HG03066 (cell line): ENCODE results near the gene GPR68.
"Not testable (repeated sequence)": the region's sequence is repeated elsewhere in the genome, so short reads cannot be mapped to it uniquely, and the experiment has no call there.

Experiments used
- ATAC-seq: cut with Tn5 transposase; IDR thresholded peaks from one replicate; pipeline ENCODE4 v1.9.1; 2021; ENCODE audit warnings: low read depth; ENCODE audit not compliant: unreplicated experiment

Gene GPR68

GRCh38 chr14:91273273-91273884, 28.9 kb upstream of the GPR68 start:
- no peak for ATAC-seq

GRCh38 chr14:91272341-91273272, 28.1 kb upstream of the GPR68 start:
- no peak for ATAC-seq

GRCh38 chr14:91271639-91272038, 27.1 kb upstream of the GPR68 start:
- ATAC-seq, result no peak

GRCh38 chr14:91270619-91271018, 26.1 kb upstream of the GPR68 start:
- ATAC-seq, result no peak

GRCh38 chr14:91270188-91270587, 25.7 kb upstream of the GPR68 start:
- ATAC-seq, result no peak

- no peak for ATAC-seq
Measured at GRCh38 chr14:91269076-91269991, 24.8 kb upstream of the GPR68 start.

- ATAC-seq, result no peak
Measured at GRCh38 chr14:91267965-91268437, 23.5 kb upstream of the GPR68 start.

- not testable (repeated sequence) for ATAC-seq
Measured at GRCh38 chr14:91266276-91266675, 21.8 kb upstream of the GPR68 start.

- no peak for ATAC-seq
Measured at GRCh38 chr14:91265404-91265803, 20.9 kb upstream of the GPR68 start.

GRCh38 chr14:91264151-91265150, 19.9 kb upstream of the GPR68 start:
- ATAC-seq, result no peak

- no peak for ATAC-seq
Measured at GRCh38 chr14:91263329-91263728, 18.8 kb upstream of the GPR68 start.

- no peak for ATAC-seq
Measured at GRCh38 chr14:91261986-91262549, 17.6 kb upstream of the GPR68 start.

- no peak for ATAC-seq
Measured at GRCh38 chr14:91261115-91261514, 16.6 kb upstream of the GPR68 start.

GRCh38 chr14:91258876-91259275, 14.4 kb upstream of the GPR68 start:
- ATAC-seq, result no peak

GRCh38 chr14:91258011-91258618, 13.6 kb upstream of the GPR68 start:
- no peak for ATAC-seq

- ATAC-seq, result no peak
Measured at GRCh38 chr14:91257328-91258010, 13.0 kb upstream of the GPR68 start.

- ATAC-seq, result no peak
Measured at GRCh38 chr14:91256661-91257060, 12.2 kb upstream of the GPR68 start.

- no peak for ATAC-seq
Measured at GRCh38 chr14:91255026-91255695, 10.7 kb upstream of the GPR68 start.
